ENCODE measurements around the gene LARGE1. TPM values are rescaled to one million over a fixed set of nuclear protein-coding genes. Genes with fewer than 3 reads are reported as not detected.

LARGE1 gene
- total and polyA plus RNA-seq, 7 donors: 14.9 to 91.6 (median 46.1) TPM

- H3K27me3 ChIP-seq (ENCODE audit: insufficient read depth in 3 of 3, low read length in 2 of 3): no peaks in the 10 kb centered on the region
- ATAC-seq (no peak), DNase-seq (no peak)
- H3K4me1 ChIP-seq: peaks cover 42% of the 10 kb centered on the region
- no peak overlapping the region for H3K27ac ChIP-seq
- no peaks in the 10 kb centered on the region for H3K9me3 ChIP-seq
- intact Hi-C loops (cut with DNase I): no loop called here
- TF ChIP-seq CTCF (IDR thresholded peaks at IDR 0.05): no peak
- 86 to 90% (median 89%) methylated on average over 11 of the region's 11 CpGs for WGBS, 3 donors
- H3K4me3 ChIP-seq: no peak overlapping the region
- H3K36me3 ChIP-seq (ENCODE audit: insufficient read depth in 1 of 2, low read depth in 1 of 2): no peaks in the 10 kb centered on the region
Measured at GRCh38 chr22:33880986-33881385, 39.3 kb downstream of the LARGE1 start.

- Histone ChIP-seq H3K4me3 (no peak overlapping the region), H3K27me3 (ENCODE audit: insufficient read depth in 3 of 3, low read length in 2 of 3) (no peaks in the 10 kb centered on the region), H3K9me3 (no peaks in the 10 kb centered on the region), H3K36me3 (ENCODE audit: insufficient read depth in 1 of 2, low read depth in 1 of 2) (no peaks in the 10 kb centered on the region), H3K27ac (no peak overlapping the region), H3K4me1 (peaks cover 46% of the 10 kb centered on the region)
- intact Hi-C loops (cut with DNase I): no loop called here
- no peak for DNase-seq
- 86 to 97% (median 92%) methylated on average over 4 of the region's 4 CpGs for WGBS, 3 donors
- no peak for ATAC-seq
- TF ChIP-seq CTCF (IDR thresholded peaks at IDR 0.05): no peak
Measured at GRCh38 chr22:33879796-33880195, 40.5 kb downstream of the LARGE1 start.

- 16 to 21% (median 19%) methylated on average over 6 of the region's 6 CpGs for WGBS, 3 donors
- ATAC-seq: peak; percentile 79 to 83 (median 80)
- H3K4me1 ChIP-seq: peaks cover 52% of the 10 kb centered on the region
- H3K27ac ChIP-seq: peak overlapping the region; percentile 88
- no peaks in the 10 kb centered on the region for H3K9me3 ChIP-seq
- H3K27me3 ChIP-seq (ENCODE audit: insufficient read depth in 3 of 3, low read length in 2 of 3): no peaks in the 10 kb centered on the region
- intact Hi-C loops (cut with DNase I): no loop called here
- peak; percentile 46 to 79 for DNase-seq
- no peak for TF ChIP-seq CTCF (IDR thresholded peaks at IDR 0.05)
- peak overlapping the region; percentile 45 for H3K4me3 ChIP-seq
- H3K36me3 ChIP-seq (ENCODE audit: insufficient read depth in 1 of 2, low read depth in 1 of 2): no peaks in the 10 kb centered on the region
Measured at GRCh38 chr22:33875316-33875715, 45.0 kb downstream of the LARGE1 start.

GRCh38 chr22:33874206-33874605 is 46.1 kb downstream of the LARGE1 start:
- no peaks in the 10 kb centered on the region for H3K36me3 ChIP-seq (ENCODE audit: insufficient read depth in 1 of 2, low read depth in 1 of 2)
- peak overlapping the region; percentile 88 for H3K27ac ChIP-seq
- no peak overlapping the region for H3K4me3 ChIP-seq
- H3K9me3 ChIP-seq: no peaks in the 10 kb centered on the region
- intact Hi-C loops (cut with DNase I): no loop called here
- H3K27me3 ChIP-seq (ENCODE audit: insufficient read depth in 3 of 3, low read length in 2 of 3): no peaks in the 10 kb centered on the region
- peaks cover 63% of the 10 kb centered on the region for H3K4me1 ChIP-seq
- no peak for TF ChIP-seq CTCF (IDR thresholded peaks at IDR 0.05)
- DNase-seq (no peak), ATAC-seq (peak in 1 of 4 donors; percentile 2)
- 59 to 79% (median 61%) methylated on average over 7 of the region's 7 CpGs for WGBS, 3 donors

GRCh38 chr22:33873666-33874065 is 46.6 kb downstream of the LARGE1 start:
- TF ChIP-seq CTCF (IDR thresholded peaks at IDR 0.05): no peak
- ATAC-seq (peak in 2 of 4 donors; percentile 7 to 11), DNase-seq (no peak)
- peak overlapping the region; percentile 5 for H3K4me3 ChIP-seq
- peaks cover 69% of the 10 kb centered on the region for H3K4me1 ChIP-seq
- WGBS, 3 donors: 64 to 93% (median 78%) methylated on average over 2 of the region's 2 CpGs
- H3K9me3 ChIP-seq: no peaks in the 10 kb centered on the region
- H3K27ac ChIP-seq: peak overlapping the region; percentile 88
- no peaks in the 10 kb centered on the region for H3K36me3 ChIP-seq (ENCODE audit: insufficient read depth in 1 of 2, low read depth in 1 of 2)
- no peaks in the 10 kb centered on the region for H3K27me3 ChIP-seq (ENCODE audit: insufficient read depth in 3 of 3, low read length in 2 of 3)
- intact Hi-C loops (cut with DNase I): no loop called here
